ENCODE measurements around the gene NPHP3. TPM values are rescaled to one million over a fixed set of nuclear protein-coding genes. Genes with fewer than 3 reads are reported as not detected.
"Not testable (repeated sequence)": the region's sequence is repeated elsewhere in the genome, so short reads cannot be mapped to it uniquely, and the experiment has no call there.

The NPHP3 gene, protein sequence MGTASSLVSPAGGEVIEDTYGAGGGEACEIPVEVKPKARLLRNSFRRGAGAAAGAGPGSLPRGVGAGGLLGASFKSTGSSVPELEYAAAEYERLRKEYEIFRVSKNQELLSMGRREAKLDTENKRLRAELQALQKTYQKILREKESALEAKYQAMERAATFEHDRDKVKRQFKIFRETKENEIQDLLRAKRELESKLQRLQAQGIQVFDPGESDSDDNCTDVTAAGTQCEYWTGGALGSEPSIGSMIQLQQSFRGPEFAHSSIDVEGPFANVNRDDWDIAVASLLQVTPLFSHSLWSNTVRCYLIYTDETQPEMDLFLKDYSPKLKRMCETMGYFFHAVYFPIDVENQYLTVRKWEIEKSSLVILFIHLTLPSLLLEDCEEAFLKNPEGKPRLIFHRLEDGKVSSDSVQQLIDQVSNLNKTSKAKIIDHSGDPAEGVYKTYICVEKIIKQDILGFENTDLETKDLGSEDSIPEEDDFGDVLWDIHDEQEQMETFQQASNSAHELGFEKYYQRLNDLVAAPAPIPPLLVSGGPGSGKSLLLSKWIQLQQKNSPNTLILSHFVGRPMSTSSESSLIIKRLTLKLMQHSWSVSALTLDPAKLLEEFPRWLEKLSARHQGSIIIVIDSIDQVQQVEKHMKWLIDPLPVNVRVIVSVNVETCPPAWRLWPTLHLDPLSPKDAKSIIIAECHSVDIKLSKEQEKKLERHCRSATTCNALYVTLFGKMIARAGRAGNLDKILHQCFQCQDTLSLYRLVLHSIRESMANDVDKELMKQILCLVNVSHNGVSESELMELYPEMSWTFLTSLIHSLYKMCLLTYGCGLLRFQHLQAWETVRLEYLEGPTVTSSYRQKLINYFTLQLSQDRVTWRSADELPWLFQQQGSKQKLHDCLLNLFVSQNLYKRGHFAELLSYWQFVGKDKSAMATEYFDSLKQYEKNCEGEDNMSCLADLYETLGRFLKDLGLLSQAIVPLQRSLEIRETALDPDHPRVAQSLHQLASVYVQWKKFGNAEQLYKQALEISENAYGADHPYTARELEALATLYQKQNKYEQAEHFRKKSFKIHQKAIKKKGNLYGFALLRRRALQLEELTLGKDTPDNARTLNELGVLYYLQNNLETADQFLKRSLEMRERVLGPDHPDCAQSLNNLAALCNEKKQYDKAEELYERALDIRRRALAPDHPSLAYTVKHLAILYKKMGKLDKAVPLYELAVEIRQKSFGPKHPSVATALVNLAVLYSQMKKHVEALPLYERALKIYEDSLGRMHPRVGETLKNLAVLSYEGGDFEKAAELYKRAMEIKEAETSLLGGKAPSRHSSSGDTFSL (N-terminal part only)
- 10 to 100 TPM; 15.2 to 16.9 TPM for total RNA-seq

DNA sequence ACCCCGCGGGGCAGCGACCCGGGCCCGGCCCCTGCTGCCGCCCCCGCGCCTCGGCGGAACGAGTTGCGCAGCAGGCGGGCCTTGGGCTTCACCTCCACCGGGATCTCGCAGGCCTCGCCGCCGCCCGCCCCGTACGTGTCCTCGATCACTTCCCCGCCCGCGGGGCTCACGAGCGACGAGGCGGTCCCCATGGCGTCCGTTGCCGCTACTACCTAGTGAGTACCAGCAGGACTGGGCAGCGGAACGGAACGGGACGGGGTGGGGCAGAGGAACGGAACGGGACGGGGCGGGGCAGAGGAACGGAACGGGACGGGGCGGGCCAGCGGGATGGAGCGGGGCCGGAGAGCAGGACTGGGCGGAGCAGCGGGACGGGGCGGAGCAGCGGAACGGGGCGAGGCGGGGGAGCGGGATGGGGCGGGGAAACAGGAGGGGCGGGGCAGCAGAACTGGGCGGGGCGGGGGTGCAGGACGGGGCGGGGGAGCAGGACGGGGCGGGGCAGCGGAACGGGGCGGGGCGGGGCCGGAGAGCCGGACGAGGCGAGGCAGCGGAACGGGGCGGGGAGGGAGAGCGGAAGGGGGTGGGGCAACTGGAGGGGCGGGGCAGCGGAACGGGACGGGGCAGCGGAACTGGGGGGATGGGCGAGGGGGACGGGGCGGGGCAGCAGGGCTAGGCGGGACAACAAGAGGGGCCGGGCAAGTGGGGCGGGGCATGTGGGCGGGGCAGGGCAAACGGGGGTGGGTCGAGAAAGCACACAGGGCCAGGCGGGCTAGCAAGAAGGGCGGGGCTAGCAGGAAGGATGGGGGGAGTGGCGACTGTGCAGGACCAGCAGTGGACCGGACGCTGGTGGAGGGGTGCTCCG is at the start of gene NPHP3:
Gene NPHP3, minus strand, starts transcription at position 245 of the 859 bp plus-strand sequence. Its CDS starts 54 bp downstream, at position 191.
- H3K27ac Mint-ChIP-seq, result peak within 1 kb of the TSS; percentile 91
- peak within 1 kb of the TSS; percentile 90 for H3K4me3 Mint-ChIP-seq
- peak; percentile 97 for DNase-seq
- H3K27me3 Mint-ChIP-seq (ENCODE audit: low read depth), result no peaks in the 10 kb centered on the region
- H3K4me1 Mint-ChIP-seq (ENCODE audit: low read depth), result peaks cover 23% of the 10 kb centered on the region
- peak; percentile 89 for ATAC-seq
- no peaks in the 10 kb centered on the region for H3K9me3 Mint-ChIP-seq (ENCODE audit: insufficient read depth)
- ChIA-PET POLR2A (no interaction called here), CTCF (interaction anchor here (1.0 to 1.2 kb wide), 2 partner anchors 63 to 701 kb away, joined by 3 to 5 read pairs; no protein-coding TSS in a partner anchor)
- H3K36me3 Mint-ChIP-seq (ENCODE audit: low read depth), result peaks cover 15% of the 10 kb centered on the region

DNA sequence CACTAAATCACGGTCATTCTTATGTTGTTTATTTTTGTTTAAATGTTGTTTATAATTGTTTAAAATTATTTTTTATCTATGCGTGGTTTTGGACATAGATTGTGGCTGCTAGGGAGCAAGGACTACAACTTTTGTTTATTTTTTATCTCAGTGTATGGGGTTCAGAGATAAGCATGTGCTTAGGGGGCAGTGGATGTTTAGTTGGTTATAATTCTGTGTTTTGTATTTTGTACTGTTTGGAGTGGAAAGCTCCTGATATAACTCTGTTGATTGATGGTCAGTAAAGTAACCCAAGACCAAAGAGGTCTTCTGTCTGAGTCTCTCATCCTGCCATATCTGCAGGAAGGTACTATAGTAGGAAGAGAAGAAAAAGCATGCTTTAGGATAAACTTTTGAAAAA is 36.5 kb upstream of the NPHP3 start:
- ATAC-seq (no peak), DNase-seq (no peak)
- peaks cover 4% of the 10 kb centered on the region for H3K27me3 Mint-ChIP-seq (ENCODE audit: low read depth)
- no peaks in the 10 kb centered on the region for H3K9me3 Mint-ChIP-seq (ENCODE audit: insufficient read depth)
- H3K27ac Mint-ChIP-seq, result no peak overlapping the region
- ChIA-PET POLR2A (no interaction called here), CTCF (no interaction called here)
- no peaks in the 10 kb centered on the region for H3K4me1 Mint-ChIP-seq (ENCODE audit: low read depth)
- no peaks in the 10 kb centered on the region for H3K36me3 Mint-ChIP-seq (ENCODE audit: low read depth)
- H3K4me3 Mint-ChIP-seq, result no peak overlapping the region

DNA sequence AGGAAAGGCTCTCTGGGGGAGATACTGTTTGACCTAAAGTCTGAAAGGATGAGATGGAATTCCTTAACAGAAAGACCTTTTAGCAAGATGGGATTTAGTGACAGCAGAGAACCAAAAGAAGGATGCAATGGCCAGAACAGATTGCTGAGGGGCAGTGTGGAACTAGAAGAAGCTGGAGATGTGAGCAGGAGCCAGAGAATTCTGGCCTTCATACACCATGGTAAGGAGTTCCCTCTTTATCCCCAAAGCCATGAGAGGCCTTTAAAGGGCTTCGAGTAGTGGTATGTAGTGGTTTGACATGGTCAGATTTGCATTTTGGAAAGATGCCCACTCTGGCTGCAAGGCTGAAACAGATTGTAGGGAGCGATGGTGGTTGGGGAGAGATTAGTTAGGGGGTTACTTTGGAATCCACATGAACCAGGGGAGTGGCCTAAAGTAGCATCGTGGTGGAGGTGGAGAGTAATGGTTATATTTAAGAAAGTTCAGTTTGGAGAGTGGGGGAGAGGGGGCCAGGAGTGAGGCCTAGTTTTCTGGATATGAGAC is 34.0 kb upstream of the NPHP3 start:
- Mint-ChIP-seq H3K27me3 (ENCODE audit: low read depth) (peaks cover 11% of the 10 kb centered on the region), H3K36me3 (ENCODE audit: low read depth) (no peaks in the 10 kb centered on the region), H3K4me1 (ENCODE audit: low read depth) (no peaks in the 10 kb centered on the region), H3K9me3 (ENCODE audit: insufficient read depth) (no peaks in the 10 kb centered on the region), H3K4me3 (no peak overlapping the region), H3K27ac (no peak overlapping the region)
- no peak for ATAC-seq
- CTCF ChIA-PET, result no interaction called here
- POLR2A ChIA-PET, result no interaction called here
- DNase-seq, result no peak

DNA sequence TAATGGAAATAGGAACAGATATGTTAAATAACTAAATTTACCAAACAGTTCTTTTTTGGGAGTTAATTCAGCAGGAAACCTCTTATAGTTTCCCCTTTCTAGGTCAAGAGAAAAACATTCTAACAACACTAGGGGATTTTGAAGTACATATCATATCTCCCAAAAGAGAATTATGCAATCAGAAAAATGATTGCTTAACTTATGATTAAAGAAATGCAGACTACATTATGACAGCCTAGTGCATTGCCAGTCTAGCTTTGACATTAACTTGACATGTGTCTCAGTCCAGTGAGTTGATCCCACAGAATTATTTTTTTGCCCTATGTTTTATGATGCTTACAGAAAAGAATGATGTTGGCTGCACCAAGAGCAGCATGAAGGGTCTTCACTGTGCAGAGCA is 31.7 kb upstream of the NPHP3 start:
- ChIA-PET POLR2A (no interaction called here), CTCF (no interaction called here)
- Mint-ChIP-seq H3K9me3 (ENCODE audit: insufficient read depth) (no peaks in the 10 kb centered on the region), H3K4me1 (ENCODE audit: low read depth) (no peaks in the 10 kb centered on the region), H3K27ac (no peak overlapping the region), H3K36me3 (ENCODE audit: low read depth) (no peaks in the 10 kb centered on the region), H3K4me3 (no peak overlapping the region), H3K27me3 (ENCODE audit: low read depth) (peaks cover 11% of the 10 kb centered on the region)
- DNase-seq (no peak), ATAC-seq (no peak)

DNA sequence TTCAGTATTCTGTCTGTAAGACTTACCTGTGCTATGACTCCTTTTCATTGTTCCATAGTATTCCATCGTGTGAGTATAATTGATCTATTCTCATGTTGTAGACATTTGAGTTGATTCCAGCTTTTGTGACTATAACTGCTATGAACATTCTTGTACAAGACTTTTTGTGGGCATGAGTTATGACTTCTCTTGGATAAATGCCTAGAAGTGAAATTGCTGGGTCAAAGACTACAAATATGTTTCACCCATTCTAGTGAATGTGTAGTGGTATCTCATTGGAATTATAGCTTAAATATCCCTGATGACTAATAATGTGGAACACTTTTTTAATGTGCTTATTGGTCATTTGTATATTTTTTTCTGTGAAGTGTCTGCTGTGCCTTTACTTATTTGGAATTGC is 27.6 kb upstream of the NPHP3 start:
- Mint-ChIP-seq H3K36me3 (ENCODE audit: low read depth) (no peaks in the 10 kb centered on the region), H3K27ac (no peak overlapping the region), H3K27me3 (ENCODE audit: low read depth) (peaks cover 9% of the 10 kb centered on the region), H3K4me1 (ENCODE audit: low read depth) (no peaks in the 10 kb centered on the region), H3K9me3 (ENCODE audit: insufficient read depth) (no peaks in the 10 kb centered on the region), H3K4me3 (no peak overlapping the region)
- no peak for ATAC-seq
- no peak for DNase-seq
- CTCF ChIA-PET, result no interaction called here
- POLR2A ChIA-PET, result no interaction called here

DNA sequence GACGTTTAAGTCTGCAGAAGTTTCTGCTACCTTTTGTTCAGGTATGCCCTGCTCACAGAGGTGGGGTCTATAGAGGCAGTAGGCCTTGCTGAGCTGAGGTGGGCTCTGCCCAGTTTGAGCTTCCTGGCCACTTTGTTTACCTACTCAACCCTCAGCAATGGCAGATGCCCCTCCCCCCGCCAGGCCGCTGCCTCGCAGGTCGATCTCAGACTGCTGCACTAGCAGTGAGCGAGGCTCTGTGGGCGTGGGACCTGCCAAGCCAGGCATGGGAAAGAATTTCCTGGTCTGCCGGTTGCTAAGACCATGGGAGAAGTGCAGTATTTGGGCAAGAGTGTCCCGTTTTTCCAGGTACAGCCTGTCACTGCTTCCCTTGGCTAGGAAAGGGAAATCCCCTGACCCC is 24.5 kb upstream of the NPHP3 start:
- CTCF ChIA-PET; H3K27ac Mint-ChIP-seq; H3K4me3 Mint-ChIP-seq; H3K36me3 Mint-ChIP-seq (ENCODE audit: low read depth); H3K9me3 Mint-ChIP-seq (ENCODE audit: insufficient read depth); H3K4me1 Mint-ChIP-seq (ENCODE audit: low read depth); POLR2A ChIA-PET; DNase-seq; ATAC-seq: not testable (repeated sequence)
- peaks cover 19% of the 10 kb centered on the region for H3K27me3 Mint-ChIP-seq (ENCODE audit: low read depth)

DNA sequence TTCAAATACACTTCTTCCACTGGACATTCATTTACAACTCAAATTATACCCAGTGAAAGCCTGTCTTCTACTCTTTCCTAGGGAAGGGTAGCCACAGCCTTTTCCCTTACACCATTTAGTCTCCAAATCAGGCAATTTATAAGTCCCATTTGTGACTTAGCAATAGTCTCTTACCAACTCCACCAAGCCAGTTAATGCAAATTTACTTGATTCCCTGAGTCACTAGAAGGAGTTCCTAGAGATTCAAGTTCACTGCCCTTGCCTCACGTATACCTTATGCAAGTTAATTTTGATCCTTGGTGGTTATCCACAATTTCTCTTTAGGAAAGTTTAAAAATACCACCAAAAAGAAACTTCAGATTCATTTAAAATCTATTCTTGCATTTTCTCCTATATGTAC is 16.1 kb upstream of the NPHP3 start:
- Mint-ChIP-seq H3K4me3 (no peak overlapping the region), H3K27me3 (ENCODE audit: low read depth) (peaks cover 46% of the 10 kb centered on the region), H3K4me1 (ENCODE audit: low read depth) (no peaks in the 10 kb centered on the region), H3K9me3 (ENCODE audit: insufficient read depth) (no peaks in the 10 kb centered on the region), H3K27ac (no peak overlapping the region), H3K36me3 (ENCODE audit: low read depth) (no peaks in the 10 kb centered on the region)
- CTCF ChIA-PET, result interaction anchor here (1.4 kb wide), 1 partner anchor 646 kb away, joined by 3 read pairs; no protein-coding TSS in a partner anchor
- ATAC-seq, result no peak
- POLR2A ChIA-PET, result interaction anchor here (1.0 kb wide), 1 partner anchor 9 kb away, joined by 3 read pairs; no protein-coding TSS in a partner anchor
- DNase-seq, result no peak

DNA sequence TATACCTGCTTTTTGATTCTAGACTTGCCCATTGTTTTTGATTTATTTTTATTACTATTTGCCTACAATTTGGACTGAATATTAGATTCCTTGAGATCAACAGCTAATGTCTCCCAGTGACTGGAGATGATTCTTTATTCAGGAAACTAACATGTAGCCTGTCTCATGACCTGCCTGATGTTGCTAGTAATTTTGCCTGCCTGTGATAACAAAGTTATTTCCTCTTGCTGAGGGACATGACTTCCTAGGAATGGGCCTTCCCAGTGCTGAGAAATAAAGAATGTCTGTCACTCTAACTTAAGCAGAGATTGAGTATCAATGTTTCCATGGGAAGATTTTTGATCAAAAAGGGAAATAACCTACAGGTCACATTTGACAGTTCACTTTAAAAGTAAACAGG is 13.4 kb upstream of the NPHP3 start:
- Mint-ChIP-seq H3K36me3 (ENCODE audit: low read depth) (no peaks in the 10 kb centered on the region), H3K4me3 (no peak overlapping the region), H3K4me1 (ENCODE audit: low read depth) (no peaks in the 10 kb centered on the region), H3K27me3 (ENCODE audit: low read depth) (peaks cover 51% of the 10 kb centered on the region), H3K9me3 (ENCODE audit: insufficient read depth) (no peaks in the 10 kb centered on the region), H3K27ac (no peak overlapping the region)
- POLR2A ChIA-PET, result no interaction called here
- DNase-seq, result no peak
- CTCF ChIA-PET, result no interaction called here
- ATAC-seq, result no peak

DNA sequence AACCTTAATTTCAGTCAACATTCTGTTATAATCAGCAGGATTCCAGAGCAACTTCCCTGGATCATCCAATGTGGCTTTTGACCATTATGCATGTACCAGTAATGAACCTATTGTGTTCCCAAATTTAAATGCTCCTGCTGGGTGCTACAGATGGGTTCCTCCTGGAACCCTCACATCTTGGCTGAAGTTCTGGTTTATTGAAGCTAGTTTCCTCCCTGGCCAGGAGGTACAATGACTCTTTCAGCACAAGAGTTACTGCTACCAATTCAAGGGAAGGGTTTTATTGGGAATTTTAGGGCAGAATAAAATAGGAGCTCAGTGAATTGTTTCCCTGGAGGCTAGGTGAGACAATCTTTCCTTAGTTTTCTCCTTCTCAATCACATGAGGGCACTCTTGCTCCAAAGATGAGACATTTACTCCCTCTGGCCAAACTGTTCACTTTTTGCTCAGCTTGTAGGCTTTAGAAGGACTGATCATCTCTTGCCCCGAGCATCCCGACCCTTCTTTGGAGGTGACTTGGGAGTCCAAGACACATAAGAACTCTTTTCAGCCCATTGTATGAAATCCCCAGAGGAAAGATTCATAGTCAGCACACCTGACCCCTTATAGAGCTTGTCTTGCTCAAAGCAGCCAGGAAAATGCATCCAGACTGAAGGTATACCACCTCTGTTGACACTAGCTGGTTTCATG is 8.8 kb upstream of the NPHP3 start:
- ChIA-PET CTCF (interaction anchor here (0.7 to 2.4 kb wide), 10 partner anchors 15 to 850 kb away, joined by 3 to 21 read pairs (median 4); no protein-coding TSS in a partner anchor), POLR2A (no interaction called here)
- no peaks in the 10 kb centered on the region for H3K9me3 Mint-ChIP-seq (ENCODE audit: insufficient read depth)
- no peak overlapping the region for H3K4me3 Mint-ChIP-seq
- H3K27ac Mint-ChIP-seq, result no peak overlapping the region
- peaks cover 39% of the 10 kb centered on the region for H3K27me3 Mint-ChIP-seq (ENCODE audit: low read depth)
- no peaks in the 10 kb centered on the region for H3K36me3 Mint-ChIP-seq (ENCODE audit: low read depth)
- H3K4me1 Mint-ChIP-seq (ENCODE audit: low read depth), result no peaks in the 10 kb centered on the region
- no peak for DNase-seq
- ATAC-seq, result no peak

DNA sequence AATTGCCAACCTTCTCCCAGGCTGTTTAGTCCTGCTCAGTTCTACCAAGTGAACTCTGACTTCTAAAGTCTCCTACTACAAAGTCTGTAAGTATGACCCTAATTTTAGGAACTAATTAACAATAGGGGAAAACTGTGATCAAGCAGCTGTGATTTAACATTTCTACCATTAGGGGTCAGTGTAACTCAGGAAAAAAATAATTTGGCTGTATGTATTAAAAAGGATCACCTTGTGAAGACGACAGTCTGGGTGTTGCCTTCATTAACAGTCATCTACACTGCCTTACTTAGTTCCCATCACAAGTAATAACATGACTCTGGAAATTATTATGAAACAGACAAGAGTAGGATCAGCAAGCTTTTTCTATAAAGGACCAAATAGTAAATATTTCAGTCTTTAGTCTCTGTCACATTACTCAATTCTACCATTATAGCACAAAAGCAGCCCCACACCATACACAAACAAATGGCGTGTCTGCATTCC is 4.2 kb upstream of the NPHP3 start:
- peaks cover 11% of the 10 kb centered on the region for H3K4me1 Mint-ChIP-seq (ENCODE audit: low read depth)
- H3K27ac Mint-ChIP-seq, result no peak overlapping the region
- no peaks in the 10 kb centered on the region for H3K36me3 Mint-ChIP-seq (ENCODE audit: low read depth)
- H3K4me3 Mint-ChIP-seq, result no peak overlapping the region
- CTCF ChIA-PET, result interaction anchor here (0.6 to 5.1 kb wide), 24 partner anchors 8 to 858 kb away, joined by 3 to 38 read pairs (median 4); no protein-coding TSS in a partner anchor
- no peaks in the 10 kb centered on the region for H3K9me3 Mint-ChIP-seq (ENCODE audit: insufficient read depth)
- POLR2A ChIA-PET, result no interaction called here
- no peak for DNase-seq
- peaks cover 18% of the 10 kb centered on the region for H3K27me3 Mint-ChIP-seq (ENCODE audit: low read depth)
- ATAC-seq, result no peak
